CD14-positive monocyte (primary cell): ENCODE results near the gene SLIT3. TPM values are rescaled to one million over a fixed set of nuclear protein-coding genes. Genes with fewer than 3 reads are reported as not detected.

ENCODE experiments used
- DNase-seq, 3 donors: peaks; one replicate each; pipeline ENCODE4 v3.0.0-alpha.2; 2011 to 2022
- H2AFZ ChIP-seq: 2 replicates; pipeline ENCODE4 v1.6.0; 2012; ENCODE audit warnings: mild to moderate bottlenecking, low read depth, low read length, inconsistent platforms; ENCODE audit not compliant: insufficient read depth, poor library complexity, severe bottlenecking
- H3K27ac ChIP-seq, 2 donors: 1 replicate in 1 of 2; 2 replicates in 1 of 2; pipeline ENCODE4 v1.5.1; 2012 to 2013; ENCODE audit warnings: low read length in 2 of 2, control low read depth in 1 of 2, inconsistent platforms in 1 of 2, low read depth in 1 of 2, mild to moderate bottlenecking in 1 of 2
- H3K27me3 ChIP-seq, 2 donors: one replicate each; pipeline versions ENCODE4 v1.6.0 to v1.6.1; 2011 to 2013; ENCODE audit warnings: low read length in 2 of 2; ENCODE audit not compliant: control insufficient read depth in 2 of 2, insufficient read depth in 2 of 2
- H3K36me3 ChIP-seq, 2 donors: replicated peaks in 1 of 2; 1 replicate in 1 of 2; 2 replicates in 1 of 2; pipeline versions ENCODE4 v1.5.1 to v1.6.1; 2012 to 2013; ENCODE audit warnings: low read length in 2 of 2, control low read depth in 1 of 2, inconsistent platforms in 1 of 2, mild to moderate bottlenecking in 1 of 2; ENCODE audit not compliant: insufficient read depth in 2 of 2, control insufficient read depth in 1 of 2
- H3K4me1 ChIP-seq, 2 donors: 1 replicate in 1 of 2; 2 replicates in 1 of 2; pipeline versions ENCODE4 v1.5.1 to v1.6.1; 2012 to 2013; ENCODE audit warnings: low read length in 2 of 2, control low read depth in 1 of 2, inconsistent platforms in 1 of 2, mild to moderate bottlenecking in 1 of 2, moderate library complexity in 1 of 2; ENCODE audit not compliant: insufficient read depth in 2 of 2, control insufficient read depth in 1 of 2
- H3K4me2 ChIP-seq: replicated peaks from 2 replicates; pipeline ENCODE3; 2012; ENCODE audit warnings: low read length, moderate library complexity, mild to moderate bottlenecking; ENCODE audit not compliant: poor library complexity, severe bottlenecking; ENCODE audit errors: extremely low read depth
- H3K4me3 ChIP-seq, 3 experiments: fragments of 200-600 bp in 1 of 3; sonication (generic) in 1 of 3; replicated peaks in 1 of 3; 1 replicate in 2 of 3; 2 replicates in 1 of 3; pipeline ENCODE4 v1.5.1; 2011 to 2013; ENCODE audit warnings: low read length in 3 of 3, mild to moderate bottlenecking in 3 of 3, control low read depth in 2 of 3, low read depth in 2 of 3, inconsistent platforms in 1 of 3, moderate library complexity in 1 of 3
- H3K79me2 ChIP-seq: 2 replicates; pipeline ENCODE4 v1.6.0; 2012; ENCODE audit warnings: mild to moderate bottlenecking, control low read depth, inconsistent platforms, low read length, moderate library complexity; ENCODE audit not compliant: insufficient read depth
- H3K9ac ChIP-seq: 2 replicates; pipeline ENCODE4 v1.6.0; 2017; ENCODE audit warnings: low read length, mild to moderate bottlenecking; ENCODE audit not compliant: insufficient read depth, poor library complexity, severe bottlenecking
- H3K9me3 ChIP-seq, 2 donors: replicated peaks in 1 of 2; 1 replicate in 1 of 2; 2 replicates in 1 of 2; pipeline versions ENCODE4 v1.5.1 to v1.6.1; 2012 to 2013; ENCODE audit warnings: low read length in 2 of 2, control low read depth in 1 of 2; ENCODE audit not compliant: control insufficient read depth in 1 of 2, insufficient read depth in 1 of 2
- H4K20me1 ChIP-seq: 2 replicates; pipeline ENCODE4 v1.6.0; 2012; ENCODE audit warnings: mild to moderate bottlenecking, low read length, control low read depth, moderate library complexity; ENCODE audit not compliant: insufficient read depth
- H3K27ac Mint-ChIP-seq, 7 donors: one replicate each; pipeline ENCODE4 v1.8.0; 2020; ENCODE audit warnings: mild to moderate bottlenecking in 7 of 7, mixed read lengths in 7 of 7, moderate library complexity in 6 of 7, inconsistent platforms in 2 of 7
- H3K27me3 Mint-ChIP-seq, 3 donors: one replicate each; pipeline ENCODE4 v1.8.0; 2021 to 2022; ENCODE audit warnings: low read depth in 3 of 3, mild to moderate bottlenecking in 3 of 3, mixed read lengths in 3 of 3, moderate library complexity in 3 of 3, inconsistent platforms in 1 of 3
- H3K36me3 Mint-ChIP-seq, 2 donors: one replicate each; pipeline ENCODE4 v1.8.0; 2020; ENCODE audit warnings: mixed read lengths in 2 of 2, inconsistent platforms in 1 of 2, mild to moderate bottlenecking in 1 of 2
- H3K4me1 Mint-ChIP-seq: one replicate; pipeline ENCODE4 v1.8.0; 2020; ENCODE audit warnings: mild to moderate bottlenecking, mixed read lengths
- H3K4me3 Mint-ChIP-seq, 2 donors: one replicate each; pipeline ENCODE4 v1.8.0; 2020; ENCODE audit warnings: mild to moderate bottlenecking in 2 of 2, mixed read lengths in 2 of 2, moderate library complexity in 1 of 2
- H3K9me3 Mint-ChIP-seq, 7 donors: one replicate each; pipeline ENCODE4 v1.8.0; 2020 to 2022; ENCODE audit warnings: mixed read lengths in 7 of 7, mild to moderate bottlenecking in 6 of 7, moderate library complexity in 6 of 7, inconsistent platforms in 2 of 7
- CTCF ChIP-seq: fragments of 200-600 bp; IDR thresholded peaks from one replicate; pipeline ENCODE4 v1.8.0; 2022; ENCODE audit warnings: antibody characterized with exemption, mild to moderate bottlenecking
- WGBS: methylation state at CpG from one replicate; pipeline ENCODE4 v1.1.5; 2013; ENCODE audit warnings: missing lambda C conversion rate; ENCODE audit not compliant: insufficient coverage; 5-methylcytosine and 5-hydroxymethylcytosine counted together
- intact Hi-C, 2 donors: fragments of 100-400 bp; cut with micrococcal nuclease; formaldehyde crosslinking; loops; one replicate each; pipeline versions ENCODE4 v1.15.0 to v1.15.1; 2023
- polyA plus RNA-seq, 3 donors: library from polyadenylated mRNA; depleted of rRNA in 1 of 3; unstranded in 2 of 3; stranded (reverse) in 1 of 3; fragments of 300-500 nt in 2 of 3; fragments of >200 nt in 1 of 3; fragmentation: Illumina TruSeq in 2 of 3; gene quantifications; 1 replicate in 2 of 3; 2 replicates in 1 of 3; pipeline ENCODE4 v1.2.3, GENCODE V29; 2012 to 2021

Gene SLIT3
- polyA plus RNA-seq, 3 donors: not detected

DNA sequence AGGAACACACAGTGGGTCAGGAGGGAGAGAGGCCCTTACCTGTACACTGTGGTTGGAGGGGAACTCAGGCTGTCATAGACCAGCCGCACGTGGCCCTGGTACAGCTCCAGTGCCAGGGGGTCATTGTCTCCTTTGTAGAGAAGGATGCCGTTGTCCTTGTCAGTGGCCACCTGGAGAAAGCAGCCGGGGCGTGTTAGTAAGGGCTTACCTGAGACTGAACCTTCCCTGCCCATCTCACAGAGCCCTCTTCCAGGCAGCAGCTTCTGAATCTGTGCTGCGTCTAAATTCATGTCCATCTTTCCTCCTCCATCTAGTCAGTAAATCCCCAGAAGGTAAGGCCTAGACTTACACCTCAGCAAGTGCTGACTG is 617.0 kb downstream of the SLIT3 start:
- TF ChIP-seq CTCF: no peak
- Mint-ChIP-seq H3K27me3 (peaks cover 2 to 6% (median 4%) of the 10 kb centered on the region in 3 donors), H3K36me3 (no peaks in the 10 kb centered on the region), H3K4me3 (no peak overlapping the region), H3K27ac (no peak overlapping the region), H3K4me1 (peaks cover 6% of the 10 kb centered on the region), H3K9me3 (peaks cover 0 to 2% (median 0%) of the 10 kb centered on the region in 7 donors)
- Histone ChIP-seq H3K9ac (no peak overlapping the region), H3K36me3 (no peaks in the 10 kb centered on the region), H4K20me1 (no peaks in the 10 kb centered on the region), H3K4me1 (peaks cover 5 to 6% of the 10 kb centered on the region in 2 donors), H3K79me2 (no peaks in the 10 kb centered on the region), H3K27ac (no peak overlapping the region), H3K27me3 (no peaks in the 10 kb centered on the region), H3K4me2 (peak overlapping the region; percentile 45), H3K4me3 (peak overlapping the region in 1 of 3 experiments; percentile 29), H2AFZ (peak overlapping the region; percentile 73), H3K9me3 (no peaks in the 10 kb centered on the region)
- intact Hi-C loops: no loop called here
- 88% methylated on average over 4 of the region's 6 CpGs for WGBS
- no peak for DNase-seq

DNA sequence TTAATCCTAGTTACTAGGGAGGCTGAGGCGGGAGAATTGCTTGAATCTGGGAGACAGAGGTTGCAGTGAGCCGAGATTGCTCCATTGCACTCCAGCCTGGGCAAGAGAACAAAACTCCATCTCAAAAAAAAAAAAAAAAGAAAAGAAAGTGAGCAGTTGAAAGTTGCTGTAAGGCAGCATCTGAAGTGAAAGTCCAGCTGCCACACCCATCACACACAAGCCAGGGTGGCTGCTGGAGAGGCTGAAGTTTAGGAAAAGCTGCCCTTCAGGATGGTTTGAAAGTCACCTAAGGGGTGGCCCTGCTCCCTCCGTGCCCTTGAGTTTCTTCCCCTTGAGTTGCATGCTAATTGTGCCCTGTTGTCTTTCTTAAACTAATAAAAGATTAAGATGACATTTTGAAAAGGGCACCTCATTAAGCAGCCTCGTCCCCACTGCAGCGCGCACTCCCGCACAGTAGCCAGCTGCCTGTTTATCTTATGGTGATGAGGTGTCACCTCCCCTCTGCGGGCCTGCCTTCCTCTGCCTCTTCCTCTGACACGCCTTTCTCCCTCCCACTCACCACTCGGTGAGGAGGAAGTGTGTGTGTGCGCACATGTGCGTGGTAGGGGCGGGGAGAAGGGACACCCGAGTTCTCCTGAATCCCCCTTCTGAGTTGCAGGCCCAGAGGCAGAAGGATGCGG is 617.6 kb downstream of the SLIT3 start:
- Histone ChIP-seq H3K27me3 (no peaks in the 10 kb centered on the region), H4K20me1 (no peaks in the 10 kb centered on the region), H3K9me3 (no peaks in the 10 kb centered on the region), H3K79me2 (no peaks in the 10 kb centered on the region), H3K4me2 (peak overlapping the region; percentile 45), H3K27ac (no peak overlapping the region), H3K36me3 (no peaks in the 10 kb centered on the region), H3K9ac (no peak overlapping the region), H2AFZ (peak overlapping the region; percentile 73), H3K4me1 (peaks cover 5 to 6% of the 10 kb centered on the region in 2 donors), H3K4me3 (peak overlapping the region in 1 of 3 experiments; percentile 29)
- intact Hi-C loops: no loop called here
- peaks cover 2 to 5% (median 4%) of the 10 kb centered on the region in 3 donors for H3K27me3 Mint-ChIP-seq
- peak in 1 of 3 donors; percentile 9 for DNase-seq
- H3K4me3 Mint-ChIP-seq: peak overlapping the region in 1 of 2 donors; percentile 67
- peak overlapping the region in 2 of 7 donors; percentile 13 to 28 for H3K27ac Mint-ChIP-seq
- H3K4me1 Mint-ChIP-seq: peaks cover 6% of the 10 kb centered on the region
- H3K9me3 Mint-ChIP-seq: peaks cover 0 to 2% (median 0%) of the 10 kb centered on the region in 7 donors
- no peak for TF ChIP-seq CTCF
- H3K36me3 Mint-ChIP-seq: no peaks in the 10 kb centered on the region
- 0% methylated on average over 3 of the region's 15 CpGs for WGBS
